H1 (cell line): ENCODE results near the gene TBCE. TPM values are rescaled to one million over a fixed set of nuclear protein-coding genes. Genes with fewer than 3 reads are reported as not detected.
A peak's percentile ranks its signal among the peaks of the same experiment; 100 is the strongest.

Experiments used
- CTCF ChIA-PET: fragments of 300-600 bp; sonication (Branson Sonifier 250); formaldehyde crosslinking; loops from one replicate; lab custom pipeline; 2021; ENCODE audit not compliant: partially characterized antibody; lab: Charles Lee
- POLR2A ChIA-PET: fragments of 300-600 bp; sonication (Branson Sonifier 250); formaldehyde crosslinking; loops from one replicate; lab custom pipeline; 2021; ENCODE audit warnings: inconsistent platforms; ENCODE audit not compliant: partially characterized antibody; lab: Charles Lee
- DNase-seq, 2 experiments: peaks; one replicate each; pipeline versions ENCODE4 v3.0.0 to v3.0.0-alpha.2; 2010 to 2022; ENCODE audit warnings: low spot score in 2 of 2, low read depth in 1 of 2, mixed read lengths in 1 of 2
- FAIRE-seq: peaks from 2 replicates; lab custom pipeline; 2011; peaks lifted over from hg19 to GRCh38; lab: Jason Lieb, UNC
- H2AFZ ChIP-seq: 2 replicates; pipeline ENCODE4 v1.8.1; 2012; ENCODE audit warnings: low read length, inconsistent platforms
- H2AK5ac ChIP-seq: 2 replicates; pipeline ENCODE4 v1.6.1; 2013; ENCODE audit warnings: low read depth, low read length
- H2BK120ac ChIP-seq: replicated peaks from 2 replicates; pipeline ENCODE3; 2013; ENCODE audit warnings: low read depth, low read length, inconsistent platforms
- H2BK12ac ChIP-seq: 2 replicates; pipeline ENCODE4 v1.6.1; 2013; ENCODE audit warnings: low read depth, low read length
- H2BK15ac ChIP-seq: 2 replicates; pipeline ENCODE4 v1.6.1; 2013; ENCODE audit warnings: low read length
- H2BK20ac ChIP-seq: 2 replicates; pipeline ENCODE4 v1.6.1; 2013; ENCODE audit warnings: low read length
- H2BK5ac ChIP-seq: 2 replicates; pipeline ENCODE4 v1.6.1; 2013; ENCODE audit warnings: low read depth, low read length
- H3K14ac ChIP-seq: 2 replicates; pipeline ENCODE4 v1.6.1; 2013; ENCODE audit warnings: inconsistent platforms; ENCODE audit not compliant: insufficient read length
- H3K18ac ChIP-seq: 2 replicates; pipeline ENCODE4 v1.6.1; 2013; ENCODE audit warnings: low read length; ENCODE audit errors: extremely low read depth
- H3K23ac ChIP-seq: 2 replicates; pipeline ENCODE4 v1.6.1; 2013; ENCODE audit warnings: inconsistent platforms; ENCODE audit not compliant: insufficient read length
- H3K23me2 ChIP-seq: 2 replicates; pipeline ENCODE4 v1.6.1; 2013; ENCODE audit warnings: low read depth, low read length
- H3K27ac ChIP-seq: 2 replicates; pipeline ENCODE4 v1.6.1; 2011; ENCODE audit warnings: low read depth, low read length, inconsistent platforms
- H3K27me3 ChIP-seq, 4 experiments: replicated peaks in 1 of 4; 1 replicate in 1 of 4; 2 replicates in 3 of 4; pipeline versions ENCODE4 v1.6.1 to v1.8.1; 2011 to 2013; ENCODE audit warnings: low read length in 3 of 4, mild to moderate bottlenecking in 3 of 4, inconsistent platforms in 2 of 4, mixed read lengths in 2 of 4, moderate library complexity in 1 of 4; ENCODE audit not compliant: control insufficient read depth in 3 of 4, insufficient read depth in 3 of 4; ENCODE audit errors: extremely low read depth in 1 of 4
- H3K36me3 ChIP-seq, 4 experiments: 2 replicates each; pipeline versions ENCODE4 v1.6.1 to v1.8.1; 2011 to 2013; ENCODE audit warnings: mild to moderate bottlenecking in 4 of 4, low read length in 3 of 4, moderate library complexity in 2 of 4, control low read depth in 1 of 4, inconsistent platforms in 1 of 4; ENCODE audit not compliant: insufficient read depth in 4 of 4, control insufficient read depth in 2 of 4
- H3K4ac ChIP-seq: replicated peaks from 2 replicates; pipeline ENCODE3; 2013; ENCODE audit warnings: low read length, low read depth, mixed read lengths, inconsistent platforms; ENCODE audit not compliant: insufficient read length
- H3K4me1 ChIP-seq, 4 experiments: replicated peaks in 1 of 4; 1 replicate in 1 of 4; 2 replicates in 3 of 4; pipeline versions ENCODE4 v1.6.1 to v1.8.1; 2011 to 2013; ENCODE audit warnings: low read length in 3 of 4, inconsistent platforms in 2 of 4, mixed read lengths in 1 of 4; ENCODE audit not compliant: insufficient read depth in 4 of 4, control insufficient read depth in 3 of 4
- H3K4me2 ChIP-seq, 2 experiments: 2 replicates each; pipeline versions ENCODE4 v1.6.1 to v1.8.1; 2011 to 2013; ENCODE audit warnings: low read depth in 2 of 2, low read length in 2 of 2, control low read depth in 1 of 2, inconsistent platforms in 1 of 2, mild to moderate bottlenecking in 1 of 2; ENCODE audit not compliant: insufficient read depth in 1 of 2
- H3K4me3 ChIP-seq, 4 experiments: fragments of 200-600, 300-600 bp in 1 of 4; sonication (generic), shearing (Covaris generic), sonication (Bioruptor Twin) in 1 of 4; 2 replicates each; pipeline versions ENCODE4 v1.5.1 to v1.8.1; 2011 to 2016; ENCODE audit warnings: low read length in 4 of 4, low read depth in 3 of 4, control low read depth in 2 of 4, inconsistent platforms in 2 of 4, mild to moderate bottlenecking in 2 of 4, mixed read lengths in 1 of 4, moderate library complexity in 1 of 4; ENCODE audit not compliant: insufficient read depth in 2 of 4; ENCODE audit errors: extremely low read depth in 1 of 4
- H3K56ac ChIP-seq: replicated peaks from 2 replicates; pipeline ENCODE3; 2013; ENCODE audit warnings: low read depth, mild to moderate bottlenecking, mixed read lengths, low read length, inconsistent platforms; ENCODE audit not compliant: insufficient read length
- H3K79me1 ChIP-seq: 2 replicates; pipeline ENCODE4 v1.6.1; 2013; ENCODE audit warnings: low read depth, low read length, control low read depth
- H3K79me2 ChIP-seq, 2 experiments: 2 replicates each; pipeline versions ENCODE4 v1.6.1 to v1.8.1; 2012 to 2013; ENCODE audit warnings: low read length in 2 of 2, mild to moderate bottlenecking in 2 of 2, inconsistent platforms in 1 of 2; ENCODE audit not compliant: insufficient read depth in 2 of 2, control insufficient read depth in 1 of 2
- H3K9ac ChIP-seq, 4 experiments: replicated peaks in 1 of 4; 1 replicate in 1 of 4; 2 replicates in 3 of 4; pipeline versions ENCODE4 v1.6.1 to v1.8.1; 2011 to 2013; ENCODE audit warnings: low read depth in 3 of 4, low read length in 3 of 4, control low read depth in 2 of 4, mild to moderate bottlenecking in 2 of 4, moderate library complexity in 2 of 4, inconsistent platforms in 1 of 4; ENCODE audit errors: extremely low read depth in 1 of 4
- H3K9me3 ChIP-seq, 2 experiments: 2 replicates each; pipeline versions ENCODE4 v1.6.1 to v1.8.1; 2012 to 2013; ENCODE audit warnings: mild to moderate bottlenecking in 2 of 2, moderate library complexity in 2 of 2, control low read depth in 1 of 2, inconsistent platforms in 1 of 2, low read depth in 1 of 2, low read length in 1 of 2, mixed read lengths in 1 of 2; ENCODE audit not compliant: insufficient read depth in 2 of 2
- H4K20me1 ChIP-seq, 2 experiments: replicated peaks in 1 of 2; 2 replicates each; pipeline versions ENCODE3 to v1.8.1; 2011 to 2013; ENCODE audit warnings: inconsistent platforms in 2 of 2, low read length in 2 of 2, mild to moderate bottlenecking in 1 of 2; ENCODE audit not compliant: insufficient read depth in 2 of 2, control insufficient read depth in 1 of 2
- H4K5ac ChIP-seq: 2 replicates; pipeline ENCODE4 v1.6.1; 2013; ENCODE audit warnings: low read length, low read depth, mixed read lengths, inconsistent platforms; ENCODE audit not compliant: insufficient read length
- H4K8ac ChIP-seq: 2 replicates; pipeline ENCODE4 v1.8.0; 2013; ENCODE audit warnings: mild to moderate bottlenecking, moderate library complexity, low read length, inconsistent platforms; ENCODE audit not compliant: insufficient read depth; ENCODE audit errors: extremely low read depth
- H4K91ac ChIP-seq: replicated peaks from 2 replicates; pipeline ENCODE3; 2013; ENCODE audit warnings: low read length, mixed read lengths, inconsistent platforms; ENCODE audit not compliant: insufficient read length
- BCL11A ChIP-seq, 2 experiments: IDR thresholded peaks; one replicate each; pipeline ENCODE4 v1.6.1; 2011; ENCODE audit warnings: low read depth in 2 of 2, low read length in 2 of 2, mild to moderate bottlenecking in 2 of 2
- CTBP2 ChIP-seq: IDR thresholded peaks from 2 replicates; pipeline ENCODE4 v1.7.0; 2011; ENCODE audit warnings: borderline replicate concordance, mild to moderate bottlenecking, moderate library complexity, mixed read lengths, low read length; ENCODE audit not compliant: insufficient read depth, insufficient read length
- FOSL1 ChIP-seq: IDR thresholded peaks from 2 replicates; pipeline ENCODE4 v1.6.1; 2011; ENCODE audit warnings: mild to moderate bottlenecking, low read depth, low read length, moderate library complexity; ENCODE audit not compliant: insufficient read depth
- HDAC2 ChIP-seq, 2 experiments: fragments of 300-600 bp in 1 of 2; sonication (generic) in 1 of 2; IDR thresholded peaks; 2 replicates each; pipeline ENCODE4 v1.6.1; 2011 to 2012; ENCODE audit warnings: low read depth in 2 of 2, low read length in 2 of 2, mild to moderate bottlenecking in 2 of 2, moderate library complexity in 2 of 2, borderline replicate concordance in 1 of 2, inconsistent platforms in 1 of 2
- KDM4A ChIP-seq: IDR thresholded peaks from one replicate; pipeline ENCODE4 v1.7.1; 2012; ENCODE audit warnings: low read depth, mild to moderate bottlenecking, moderate library complexity, low read length, inconsistent platforms; ENCODE audit not compliant: severe bottlenecking
- PHF8 ChIP-seq: fragments of 200-600 bp; sonication (generic); conservative IDR thresholded peaks from 2 replicates; pipeline ENCODE4 v1.7.1; 2012; ENCODE audit warnings: low read depth, mild to moderate bottlenecking, inconsistent platforms, low read length, moderate library complexity
- POU5F1 ChIP-seq: IDR thresholded peaks from 2 replicates; pipeline ENCODE4 v1.6.1; 2011; ENCODE audit warnings: low read depth, mild to moderate bottlenecking, low read length, moderate library complexity
- SAP30 ChIP-seq: fragments of 300-600 bp; sonication (generic); IDR thresholded peaks from 2 replicates; pipeline ENCODE4 v1.7.1; 2012; ENCODE audit warnings: low read length, moderate library complexity, mild to moderate bottlenecking, inconsistent platforms; ENCODE audit not compliant: insufficient read depth, insufficient replicate concordance
- SIRT6 ChIP-seq: IDR thresholded peaks from one replicate; pipeline ENCODE4 v1.7.1; 2012; ENCODE audit warnings: low read length, inconsistent platforms
- SIX5 ChIP-seq: IDR thresholded peaks from 2 replicates; pipeline ENCODE4 v1.6.1; 2011; ENCODE audit warnings: mild to moderate bottlenecking, low read depth, low read length
- TBP ChIP-seq: IDR thresholded peaks from 2 replicates; pipeline ENCODE4 v1.6.1; 2011; ENCODE audit warnings: low read depth, low read length, improper control_type of control experiment
- WGBS, 2 experiments: shearing (Covaris generic) in 1 of 2; methylation state at CpG; one replicate each; pipeline versions ENCODE4 v1.1.6 to v1.1.7; 2013 to 2015; ENCODE audit warnings: low lambda C conversion rate in 2 of 2, mixed read lengths in 2 of 2, inconsistent platforms in 1 of 2, low coverage in 1 of 2, missing lambda C conversion rate in 1 of 2; ENCODE audit not compliant: insufficient replicate concordance in 2 of 2, insufficient coverage in 1 of 2, insufficient read length in 1 of 2; ENCODE audit errors: extremely low coverage in 1 of 2, missing lambda C conversion rate in 1 of 2; 5-methylcytosine and 5-hydroxymethylcytosine counted together
- polyA plus RNA-seq, 7 experiments: library from polyadenylated mRNA; depleted of rRNA in 3 of 7; stranded (reverse) in 5 of 7; unstranded in 2 of 7; fragments of >200 nt in 5 of 7; fragments of 200-250 nt in 2 of 7; gene quantifications; 1 replicate in 5 of 7; 2 replicates in 1 of 7; 4 replicates in 1 of 7; pipeline versions ENCODE4 v1.2.1 to v1.2.3, GENCODE V29; 2011 to 2013; ENCODE audit warnings: missing spikeins in 2 of 7, mixed read lengths in 2 of 7
- total RNA-seq: library from RNA; stranded (reverse); fragmentation: NEBNext Ultra II Directional; extraction: Animal tissue kit (Norgen Biotek cat#: 25700); gene quantifications from 2 replicates; pipeline ENCODE4 v1.2.1, GENCODE V29; 2021

The TBCE gene
- total and polyA plus RNA-seq, 2 of the 8 experiments (the other 6 are each of a cell fraction or from before 2014, with no cell fraction given), result 22.7 to 42.9 TPM

GRCh38 chr1:235441159-235441685 is 74.0 kb downstream of the TBCE start:
- H2BK20ac ChIP-seq, result no peak overlapping the region
- no peak overlapping the region for H2AFZ ChIP-seq
- no peak overlapping the region for H3K4me2 ChIP-seq
- H4K91ac ChIP-seq, result no peak overlapping the region
- no peak overlapping the region for H3K18ac ChIP-seq
- H3K9me3 ChIP-seq, result no peaks in the 10 kb centered on the region
- H3K4ac ChIP-seq, result no peak overlapping the region
- DNase-seq (no peak), FAIRE-seq (no peak)
- H3K23me2 ChIP-seq, result no peaks in the 10 kb centered on the region
- no peak overlapping the region for H4K8ac ChIP-seq
- peaks cover 9 to 52% (median 42%) of the 10 kb centered on the region in 4 experiments for H3K36me3 ChIP-seq
- H3K27ac ChIP-seq, result no peak overlapping the region
- H4K20me1 ChIP-seq, result no peaks in the 10 kb centered on the region
- no peak overlapping the region for H4K5ac ChIP-seq
- no peaks in the 10 kb centered on the region for H3K79me1 ChIP-seq
- no peak overlapping the region for H3K4me3 ChIP-seq
- H3K27me3 ChIP-seq, result no peaks in the 10 kb centered on the region
- ChIA-PET POLR2A (no interaction called here), CTCF (interaction anchor here (0.9 to 1.0 kb wide), 3 partner anchors 91 to 554 kb away, joined by 3 to 4 read pairs (median 3); no protein-coding TSS in a partner anchor)
- H3K23ac ChIP-seq, result no peak overlapping the region
- H3K14ac ChIP-seq, result no peak overlapping the region
- WGBS, 2 experiments, result 84% methylated on average over 6 of the region's 6 CpGs; no CpG with 5 or more reads in 1 of the 2 experiments
- no peak overlapping the region for H2BK12ac ChIP-seq
- H3K9ac ChIP-seq, result no peak overlapping the region
- no peak overlapping the region for H2BK15ac ChIP-seq
- no peak overlapping the region for H3K56ac ChIP-seq
- no peak overlapping the region for H2BK120ac ChIP-seq
- TF ChIP-seq SAP30 (no peak), HDAC2 (IDR thresholded peaks at IDR 0.05; ENCODE audit: borderline replicate concordance in 1 of 2, low read depth in 2 of 2, low read length in 2 of 2) (no peak), SIX5 (no peak), SIRT6 (no peak), TBP (no peak), BCL11A (IDR thresholded peaks at IDR 0.05; ENCODE audit: low read depth in 2 of 2, low read length in 2 of 2) (no peak), PHF8 (no peak), POU5F1 (no peak), CTBP2 (no peak), KDM4A (no peak), FOSL1 (no peak)
- peak overlapping the region; percentile 71; the same call in 1 of the 2 replicates for H2BK5ac ChIP-seq
- H3K79me2 ChIP-seq, result no peaks in the 10 kb centered on the region
- H2AK5ac ChIP-seq, result no peak overlapping the region
- no peaks in the 10 kb centered on the region for H3K4me1 ChIP-seq
